Loucy (cell line): ENCODE results near the gene CLDN14.

Experiments used
- H2AFZ ChIP-seq: fragments of 200-600 bp; sonication (generic); 2 replicates; pipeline ENCODE4 v1.6.0; 2016; ENCODE audit warnings: antibody characterized with exemption, mild to moderate bottlenecking, low read length, moderate library complexity
- H3F3A ChIP-seq: fragments of 200-600 bp; 2 replicates; pipeline ENCODE4 v1.6.0; 2016; ENCODE audit warnings: antibody characterized with exemption, low read depth, mild to moderate bottlenecking
- H3K27me3 ChIP-seq: fragments of 200-600 bp; sonication (generic); 2 replicates; pipeline ENCODE4 v1.6.1; 2014; ENCODE audit warnings: low read length, mild to moderate bottlenecking; ENCODE audit not compliant: insufficient read depth, poor library complexity, severe bottlenecking
- H3K36me3 ChIP-seq: fragments of 200-600 bp; sonication (generic); 2 replicates; pipeline ENCODE4 v1.6.1; 2016; ENCODE audit warnings: low read length; ENCODE audit not compliant: insufficient read depth
- H3K4me1 ChIP-seq: fragments of 200-600 bp; sonication (generic); 2 replicates; pipeline ENCODE4 v1.5.1; 2014; ENCODE audit warnings: low read length, mild to moderate bottlenecking; ENCODE audit not compliant: insufficient read depth, poor library complexity, severe bottlenecking
- H3K4me2 ChIP-seq: fragments of 200-600 bp; sonication (generic); 2 replicates; pipeline ENCODE4 v1.6.0; 2014; ENCODE audit warnings: antibody characterized with exemption, low read length, low read depth, mild to moderate bottlenecking; ENCODE audit not compliant: poor library complexity, severe bottlenecking
- H3K4me3 ChIP-seq: fragments of 200-600 bp; sonication (generic); 2 replicates; pipeline ENCODE4 v1.5.1; 2014; ENCODE audit warnings: low read length, mild to moderate bottlenecking, mixed read lengths; ENCODE audit not compliant: poor library complexity, severe bottlenecking
- H3K79me2 ChIP-seq: fragments of 200-600 bp; sonication (generic); 2 replicates; pipeline ENCODE4 v1.6.1; 2014; ENCODE audit warnings: low read length; ENCODE audit not compliant: insufficient read depth
- H3K9ac ChIP-seq: fragments of 200-600 bp; sonication (generic); 2 replicates; pipeline ENCODE4 v1.6.0; 2014; ENCODE audit warnings: mild to moderate bottlenecking, low read depth, low read length, moderate library complexity; ENCODE audit not compliant: poor library complexity, severe bottlenecking
- H3K9me2 ChIP-seq: fragments of 200-600 bp; sonication (generic); replicated peaks from 2 replicates; pipeline ENCODE4 v1.6.1; 2016; ENCODE audit warnings: low read depth, low read length, mixed read lengths
- H3K9me3 ChIP-seq: fragments of 200-600 bp; sonication (generic); 2 replicates; pipeline ENCODE4 v1.6.1; 2014; ENCODE audit warnings: mild to moderate bottlenecking, antibody characterized with exemption, low read length, low read depth; ENCODE audit not compliant: insufficient read depth
- H4K20me1 ChIP-seq: fragments of 200-600 bp; sonication (generic); 2 replicates; pipeline ENCODE4 v1.6.0; 2014; ENCODE audit warnings: antibody characterized with exemption, low read length, mild to moderate bottlenecking; ENCODE audit not compliant: insufficient read depth, poor library complexity, severe bottlenecking
- EZH2phosphoT487 ChIP-seq: fragments of 200-600 bp; IDR thresholded peaks from 2 replicates; pipeline ENCODE4 v1.6.1; 2018; ENCODE audit warnings: antibody characterized with exemption, mild to moderate bottlenecking, moderate library complexity, borderline replicate concordance
- TF ChIP-seq, protein P1 (sequence below): fragments of 200-600 bp; sonication (generic); conservative IDR thresholded peaks from 2 replicates; pipeline ENCODE4 v1.5.1; 2014; ENCODE audit warnings: mild to moderate bottlenecking, antibody characterized with exemption, low read length

CLDN14 gene, protein sequence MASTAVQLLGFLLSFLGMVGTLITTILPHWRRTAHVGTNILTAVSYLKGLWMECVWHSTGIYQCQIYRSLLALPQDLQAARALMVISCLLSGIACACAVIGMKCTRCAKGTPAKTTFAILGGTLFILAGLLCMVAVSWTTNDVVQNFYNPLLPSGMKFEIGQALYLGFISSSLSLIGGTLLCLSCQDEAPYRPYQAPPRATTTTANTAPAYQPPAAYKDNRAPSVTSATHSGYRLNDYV

DNA sequence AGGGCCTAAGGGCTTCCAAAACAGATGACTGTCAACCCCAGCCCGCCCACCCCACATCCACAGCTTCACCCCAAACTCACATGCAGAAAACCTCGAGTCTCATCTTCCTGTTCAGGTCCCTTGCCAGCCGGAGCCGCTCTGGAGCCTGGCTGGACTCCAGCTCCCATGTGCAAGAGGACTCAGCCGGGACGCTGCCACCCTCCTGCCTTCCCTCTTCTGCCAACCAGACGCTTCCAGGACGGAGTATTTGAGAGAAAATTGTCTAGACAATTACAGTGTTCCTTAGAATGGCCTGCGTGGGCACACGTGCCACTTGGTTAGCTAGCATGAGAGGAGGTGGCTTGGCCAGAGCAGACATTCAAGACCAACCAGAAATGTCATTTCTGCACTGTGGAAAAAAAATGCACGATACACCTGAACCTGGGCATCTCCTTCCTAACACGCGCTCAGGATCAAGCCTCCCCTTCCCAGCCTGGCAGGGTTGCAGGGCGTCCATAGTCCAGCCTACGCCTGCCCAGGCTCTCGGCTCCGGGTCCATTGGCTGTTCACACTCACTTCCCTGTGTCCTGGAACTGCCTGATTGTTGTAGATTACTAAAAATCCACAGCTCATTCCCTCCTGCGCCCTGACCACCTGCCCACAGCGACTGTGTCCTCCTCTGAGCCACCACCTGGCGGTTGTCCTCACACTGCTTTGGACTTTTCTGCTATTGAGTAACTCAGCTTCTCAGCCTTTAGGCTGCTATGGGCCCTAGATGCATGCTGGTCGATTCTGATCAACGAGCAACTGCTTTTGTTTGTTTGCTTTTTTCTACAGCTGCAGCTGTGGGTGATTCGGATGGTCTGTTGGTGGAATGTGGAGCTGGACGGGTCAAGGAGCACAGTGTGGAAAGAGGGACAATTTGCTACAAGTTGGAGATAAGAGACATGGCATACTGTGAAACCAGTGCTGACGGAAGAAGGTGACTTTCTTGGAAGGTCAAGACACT lies at the start of gene CLDN14:
Gene CLDN14 (minus strand): TSS at position 708 of the 988 bp plus-strand sequence. CDS start 18,427 bp downstream, outside the sequence.
- TF ChIP-seq EZH2phosphoT487 = no peak
- TF ChIP-seq, protein P1, sequence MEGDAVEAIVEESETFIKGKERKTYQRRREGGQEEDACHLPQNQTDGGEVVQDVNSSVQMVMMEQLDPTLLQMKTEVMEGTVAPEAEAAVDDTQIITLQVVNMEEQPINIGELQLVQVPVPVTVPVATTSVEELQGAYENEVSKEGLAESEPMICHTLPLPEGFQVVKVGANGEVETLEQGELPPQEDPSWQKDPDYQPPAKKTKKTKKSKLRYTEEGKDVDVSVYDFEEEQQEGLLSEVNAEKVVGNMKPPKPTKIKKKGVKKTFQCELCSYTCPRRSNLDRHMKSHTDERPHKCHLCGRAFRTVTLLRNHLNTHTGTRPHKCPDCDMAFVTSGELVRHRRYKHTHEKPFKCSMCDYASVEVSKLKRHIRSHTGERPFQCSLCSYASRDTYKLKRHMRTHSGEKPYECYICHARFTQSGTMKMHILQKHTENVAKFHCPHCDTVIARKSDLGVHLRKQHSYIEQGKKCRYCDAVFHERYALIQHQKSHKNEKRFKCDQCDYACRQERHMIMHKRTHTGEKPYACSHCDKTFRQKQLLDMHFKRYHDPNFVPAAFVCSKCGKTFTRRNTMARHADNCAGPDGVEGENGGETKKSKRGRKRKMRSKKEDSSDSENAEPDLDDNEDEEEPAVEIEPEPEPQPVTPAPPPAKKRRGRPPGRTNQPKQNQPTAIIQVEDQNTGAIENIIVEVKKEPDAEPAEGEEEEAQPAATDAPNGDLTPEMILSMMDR = no peak
- Histone ChIP-seq H3K36me3 (no peaks in the 10 kb centered on the region), H3K4me1 (no peaks in the 10 kb centered on the region), H3K27me3 (no peaks in the 10 kb centered on the region), H3K9me3 (no peaks in the 10 kb centered on the region), H2AFZ (no peak within 1 kb of the TSS), H3K4me2 (no peak within 1 kb of the TSS), H3F3A (no peaks in the 10 kb centered on the region), H3K9ac (no peak within 1 kb of the TSS), H3K4me3 (no peak within 1 kb of the TSS), H4K20me1 (no peaks in the 10 kb centered on the region), H3K79me2 (no peaks in the 10 kb centered on the region), H3K9me2 (no peaks in the 10 kb centered on the region)

DNA sequence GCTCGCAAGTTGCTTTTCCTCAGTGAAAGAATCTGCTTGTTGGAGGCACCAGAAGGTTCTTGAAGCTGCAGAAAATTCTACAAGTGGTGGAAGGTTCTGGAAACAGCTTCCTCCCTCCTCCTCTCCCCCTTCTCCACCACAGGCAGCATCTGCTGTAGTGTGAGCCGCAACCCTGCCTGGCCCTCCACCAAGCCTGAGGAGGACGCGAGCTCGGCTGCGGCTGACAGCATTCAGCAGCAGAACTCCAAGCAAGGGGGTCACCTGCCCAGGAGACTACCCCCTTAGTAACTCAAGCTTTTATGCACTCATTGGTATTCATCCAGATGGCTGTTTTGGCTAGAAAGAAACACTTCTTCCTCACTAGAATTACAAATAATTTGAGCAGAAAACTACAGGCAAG lies 48.8 kb upstream of the CLDN14 start:
- Histone ChIP-seq H3K36me3 (no peaks in the 10 kb centered on the region), H3K4me1 (no peaks in the 10 kb centered on the region), H3K79me2 (no peaks in the 10 kb centered on the region), H3K9me2 (no peaks in the 10 kb centered on the region), H3K9me3 (no peaks in the 10 kb centered on the region), H4K20me1 (no peaks in the 10 kb centered on the region), H3K27me3 (no peaks in the 10 kb centered on the region), H3K4me3 (no peak overlapping the region), H3K9ac (no peak overlapping the region), H2AFZ (no peak overlapping the region), H3F3A (no peaks in the 10 kb centered on the region), H3K4me2 (no peak overlapping the region)
- TF ChIP-seq, protein P1 = no peak
- TF ChIP-seq EZH2phosphoT487 = no peak

DNA sequence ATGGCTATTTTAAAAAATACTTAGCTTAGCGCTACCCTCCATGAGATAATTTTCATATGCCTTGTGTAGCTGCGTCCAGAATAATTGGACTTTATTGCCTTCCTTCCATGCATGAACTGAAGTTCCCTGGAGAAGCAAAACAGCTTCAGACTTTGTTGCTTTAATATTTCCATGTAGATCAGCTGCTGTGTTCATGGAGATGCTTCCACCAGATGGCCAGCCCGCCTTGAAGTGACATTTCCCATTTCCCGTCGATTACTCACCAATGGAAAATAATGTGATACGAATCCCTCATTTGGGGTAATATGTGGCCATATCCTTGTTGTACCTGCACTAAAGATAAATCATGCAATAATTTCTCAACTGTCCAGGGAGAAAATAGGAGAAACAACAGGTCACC lies 47.4 kb upstream of the CLDN14 start:
- no peaks in the 10 kb centered on the region for H3K79me2 ChIP-seq
- H3K9ac ChIP-seq = no peak overlapping the region
- no peaks in the 10 kb centered on the region for H3K9me2 ChIP-seq
- H3K4me2 ChIP-seq = no peak overlapping the region
- H3K27me3 ChIP-seq = no peaks in the 10 kb centered on the region
- H3F3A ChIP-seq = no peaks in the 10 kb centered on the region
- no peaks in the 10 kb centered on the region for H3K4me1 ChIP-seq
- H3K36me3 ChIP-seq = no peaks in the 10 kb centered on the region
- no peaks in the 10 kb centered on the region for H3K9me3 ChIP-seq
- H4K20me1 ChIP-seq = no peaks in the 10 kb centered on the region
- H2AFZ ChIP-seq = no peak overlapping the region
- H3K4me3 ChIP-seq = no peak overlapping the region
- TF ChIP-seq EZH2phosphoT487 = no peak
- TF ChIP-seq, protein P1 = no peak
